OCI-LY1 (cell line): ENCODE results near the gene SERPINA3.

Experiments used
- H2AFZ ChIP-seq: fragments of 200-600 bp; sonication (generic), shearing (Covaris generic); 2 replicates; pipeline ENCODE4 v1.6.0; 2014; ENCODE audit warnings: antibody characterized with exemption, mild to moderate bottlenecking, low read length
- H3F3A ChIP-seq: fragments of 200-600 bp; sonication (generic), shearing (Covaris generic); 2 replicates; pipeline ENCODE4 v1.6.0; 2014; ENCODE audit warnings: mild to moderate bottlenecking, antibody characterized with exemption, low read length, moderate library complexity; ENCODE audit not compliant: insufficient read depth
- H3K27ac ChIP-seq: fragments of 200-600 bp; sonication (generic); 2 replicates; pipeline ENCODE4 v1.5.1; 2014; ENCODE audit warnings: low read length, mixed run types, mild to moderate bottlenecking, low read depth; ENCODE audit not compliant: poor library complexity, severe bottlenecking
- H3K27me3 ChIP-seq: fragments of 200-600 bp; sonication (generic); 2 replicates; pipeline ENCODE4 v1.6.0; 2014; ENCODE audit warnings: antibody characterized with exemption, mild to moderate bottlenecking, low read length, moderate library complexity; ENCODE audit not compliant: insufficient read depth
- H3K36me3 ChIP-seq: fragments of 200-600 bp; sonication (generic); 2 replicates; pipeline ENCODE4 v1.6.1; 2014; ENCODE audit warnings: mild to moderate bottlenecking, antibody characterized with exemption, low read length, moderate library complexity, mixed read lengths; ENCODE audit not compliant: insufficient read depth
- H3K4me1 ChIP-seq: fragments of 200-600 bp; sonication (generic); 2 replicates; pipeline ENCODE4 v1.5.1; 2014; ENCODE audit warnings: mild to moderate bottlenecking, low read length, moderate library complexity; ENCODE audit not compliant: insufficient read depth, severe bottlenecking
- H3K4me2 ChIP-seq: fragments of 200-600 bp; sonication (generic), shearing (Covaris generic); 2 replicates; pipeline ENCODE4 v1.6.1; 2014; ENCODE audit warnings: low read length
- H3K4me3 ChIP-seq: fragments of 200-600 bp; sonication (generic); 2 replicates; pipeline ENCODE4 v1.5.1; 2014; ENCODE audit warnings: low read length, low read depth, mild to moderate bottlenecking, mixed read lengths; ENCODE audit not compliant: poor library complexity, severe bottlenecking
- H3K79me2 ChIP-seq: fragments of 200-600 bp; shearing (Covaris generic); 2 replicates; pipeline ENCODE4 v1.6.1; 2016; ENCODE audit warnings: mixed run types, low read length, mixed read lengths; ENCODE audit not compliant: insufficient read depth
- H3K9ac ChIP-seq: fragments of 200-600 bp; sonication (generic), shearing (Covaris generic); 2 replicates; pipeline ENCODE4 v1.6.1; 2014; ENCODE audit warnings: mild to moderate bottlenecking, low read length, mixed read lengths
- H3K9me2 ChIP-seq: fragments of 200-600 bp; sonication (generic), shearing (Covaris generic); 2 replicates; pipeline ENCODE4 v1.6.1; 2014; ENCODE audit warnings: low read depth, mild to moderate bottlenecking, low read length, mixed read lengths
- H3K9me3 ChIP-seq: fragments of 200-600 bp; shearing (Covaris generic); 2 replicates; pipeline ENCODE4 v1.6.1; 2014; ENCODE audit warnings: low read length, mixed read lengths
- H4K20me1 ChIP-seq: fragments of 200-600 bp; sonication (generic), shearing (Covaris generic); 2 replicates; pipeline ENCODE4 v1.6.0; 2016; ENCODE audit warnings: mild to moderate bottlenecking, low read length; ENCODE audit not compliant: insufficient read depth
- CTCF ChIP-seq: fragments of 200-600 bp; sonication (generic), shearing (Covaris generic); IDR thresholded peaks from 2 replicates; pipeline ENCODE4 v1.5.1; 2017; ENCODE audit warnings: mild to moderate bottlenecking, antibody characterized with exemption, low read length, moderate library complexity, mixed read lengths
- EZH2 ChIP-seq: fragments of 200-600 bp; sonication (generic), shearing (Covaris generic); IDR thresholded peaks from 2 replicates; pipeline ENCODE4 v1.8.0; 2017; ENCODE audit warnings: borderline replicate concordance, mixed run types, mild to moderate bottlenecking, antibody characterized with exemption, low read length, moderate library complexity, mixed read lengths

The SERPINA3 gene

GRCh38 chr14:94628578-94628977 is 16.4 kb downstream of the SERPINA3 start:
- Histone ChIP-seq H3K4me2 (no peak overlapping the region), H4K20me1 (no peaks in the 10 kb centered on the region), H3K27me3 (no peaks in the 10 kb centered on the region), H3K9me2 (no peaks in the 10 kb centered on the region), H3K9me3 (no peaks in the 10 kb centered on the region), H3K27ac (no peak overlapping the region), H3K79me2 (no peaks in the 10 kb centered on the region), H3K4me3 (no peak overlapping the region), H3F3A (no peaks in the 10 kb centered on the region), H2AFZ (no peak overlapping the region), H3K4me1 (no peaks in the 10 kb centered on the region), H3K36me3 (no peaks in the 10 kb centered on the region), H3K9ac (no peak overlapping the region)
- TF ChIP-seq EZH2, result no peak
- TF ChIP-seq CTCF, result no peak

- Histone ChIP-seq H3K4me1 (no peaks in the 10 kb centered on the region), H3K9ac (no peak overlapping the region), H3K27ac (no peak overlapping the region), H3K9me2 (no peaks in the 10 kb centered on the region), H3K79me2 (no peaks in the 10 kb centered on the region), H3K4me2 (no peak overlapping the region), H2AFZ (no peak overlapping the region), H3K36me3 (no peaks in the 10 kb centered on the region), H3F3A (no peaks in the 10 kb centered on the region), H3K27me3 (peaks cover 4% of the 10 kb centered on the region), H3K4me3 (no peak overlapping the region), H4K20me1 (no peaks in the 10 kb centered on the region), H3K9me3 (no peaks in the 10 kb centered on the region)
- no peak for TF ChIP-seq CTCF
- no peak for TF ChIP-seq EZH2
Measured at GRCh38 chr14:94630396-94630795, 18.2 kb downstream of the SERPINA3 start.

GRCh38 chr14:94631050-94631449 is 18.9 kb downstream of the SERPINA3 start:
- TF ChIP-seq EZH2, result no peak
- Histone ChIP-seq H3K4me3 (no peak overlapping the region), H4K20me1 (no peaks in the 10 kb centered on the region), H3K36me3 (no peaks in the 10 kb centered on the region), H3K4me2 (no peak overlapping the region), H3K9ac (no peak overlapping the region), H3K79me2 (no peaks in the 10 kb centered on the region), H3K27me3 (peaks cover 4% of the 10 kb centered on the region), H3F3A (no peaks in the 10 kb centered on the region), H2AFZ (no peak overlapping the region), H3K27ac (no peak overlapping the region), H3K4me1 (no peaks in the 10 kb centered on the region), H3K9me3 (no peaks in the 10 kb centered on the region), H3K9me2 (no peaks in the 10 kb centered on the region)

GRCh38 chr14:94631536-94632304 is 19.5 kb downstream of the SERPINA3 start:
- H3K36me3 ChIP-seq, result no peaks in the 10 kb centered on the region
- no peaks in the 10 kb centered on the region for H3K9me3 ChIP-seq
- H3F3A ChIP-seq, result no peaks in the 10 kb centered on the region
- no peaks in the 10 kb centered on the region for H4K20me1 ChIP-seq
- H3K4me1 ChIP-seq, result no peaks in the 10 kb centered on the region
- no peak overlapping the region for H2AFZ ChIP-seq
- TF ChIP-seq CTCF (no peak), EZH2 (no peak)
- H3K4me3 ChIP-seq, result no peak overlapping the region
- H3K79me2 ChIP-seq, result no peaks in the 10 kb centered on the region
- peaks cover 4% of the 10 kb centered on the region for H3K27me3 ChIP-seq
- no peak overlapping the region for H3K27ac ChIP-seq
- no peak overlapping the region for H3K4me2 ChIP-seq
- no peaks in the 10 kb centered on the region for H3K9me2 ChIP-seq
- no peak overlapping the region for H3K9ac ChIP-seq
